Tibial nerve (tissue), 4 donors: ENCODE results near the gene C12orf75. TPM values are rescaled to one million over a fixed set of nuclear protein-coding genes. Genes with fewer than 3 reads are reported as not detected.

Source experiments
- DNase-seq, 2 donors: peaks; one replicate each; pipeline ENCODE4 v3.0.0-alpha.2; 2019; ENCODE audit warnings: low spot score in 2 of 2
- H3K27ac ChIP-seq, 4 donors: fragments of 200-600 bp; sonication (generic) in 3 of 4; one replicate each; pipeline ENCODE4 v1.5.1; 2017 to 2019; ENCODE audit warnings: mild to moderate bottlenecking in 1 of 4
- H3K27me3 ChIP-seq, 2 donors: fragments of 200-600 bp; sonication (generic) in 1 of 2; one replicate each; pipeline versions ENCODE4 v1.5.1 to v1.6.0; 2017 to 2019
- H3K36me3 ChIP-seq, 3 donors: fragments of 200-600 bp; sonication (generic); one replicate each; pipeline ENCODE4 v1.5.1; 2018 to 2019
- H3K4me1 ChIP-seq, 4 donors: fragments of 200-600 bp; sonication (generic) in 3 of 4; one replicate each; pipeline ENCODE4 v1.5.1; 2017 to 2019
- H3K4me3 ChIP-seq, 4 donors: fragments of 200-600 bp; sonication (generic) in 3 of 4; one replicate each; pipeline ENCODE4 v1.5.1; 2017 to 2019; ENCODE audit warnings: mild to moderate bottlenecking in 1 of 4, moderate library complexity in 1 of 4
- H3K9me3 ChIP-seq, 4 donors: fragments of 200-600 bp; sonication (generic) in 3 of 4; one replicate each; pipeline ENCODE4 v1.5.1; 2017 to 2019
- CTCF ChIP-seq, 5 experiments: fragments of 200-600 bp in 3 of 5; fragments of 450-650 bp in 2 of 5; sonication (generic) in 3 of 5; IDR thresholded peaks; one replicate each; pipeline ENCODE4 v1.5.1; 2016 to 2019; ENCODE audit warnings: antibody characterized with exemption in 5 of 5, mild to moderate bottlenecking in 3 of 5, moderate library complexity in 2 of 5
- EP300 ChIP-seq, 2 donors: sonication (generic); formaldehyde crosslinking; IDR thresholded peaks; one replicate each; pipeline ENCODE4 v1.6.1; 2017; ENCODE audit warnings: antibody characterized with exemption in 2 of 2, mild to moderate bottlenecking in 1 of 2
- POLR2A ChIP-seq, 2 donors: fragments of 450-650 bp; IDR thresholded peaks; one replicate each; pipeline ENCODE4 v1.6.1; 2017; ENCODE audit warnings: antibody characterized with exemption in 2 of 2, mild to moderate bottlenecking in 2 of 2, moderate library complexity in 2 of 2
- WGBS, 2 donors: methylation state at CpG; one replicate each; pipeline ENCODE4 v1.1.5; 2018; 5-methylcytosine and 5-hydroxymethylcytosine counted together
- total RNA-seq, 4 donors: library from RNA; depleted of rRNA; stranded (reverse); fragments of >200 nt; gene quantifications; one replicate each; pipeline ENCODE4 v1.1.0, GENCODE V29; 2016

C12orf75 gene
- total RNA-seq, 4 donors from 2014 or later: 12.6 to 29.7 (median 18.9) TPM

- no peak for TF ChIP-seq POLR2A (IDR thresholded peaks at IDR 0.05)
- TF ChIP-seq CTCF (IDR thresholded peaks at IDR 0.05): no peak
- no peak for TF ChIP-seq EP300 (IDR thresholded peaks at IDR 0.05)
- no peaks in the 10 kb centered on the region for H3K4me1 ChIP-seq
- H3K9me3 ChIP-seq: no peaks in the 10 kb centered on the region
- H3K4me3 ChIP-seq: no peak overlapping the region
- H3K27ac ChIP-seq: no peak overlapping the region
- no peaks in the 10 kb centered on the region for H3K36me3 ChIP-seq
- no peak for DNase-seq
- WGBS, 2 donors: 49 to 58% methylated on average over 7 of the region's 7 CpGs
- H3K27me3 ChIP-seq: no peaks in the 10 kb centered on the region
Observed at GRCh38 chr12:105418821-105419291, 88.4 kb downstream of the C12orf75 start.

- no peak for DNase-seq
- H3K36me3 ChIP-seq: no peaks in the 10 kb centered on the region
- no peaks in the 10 kb centered on the region for H3K27me3 ChIP-seq
- H3K4me1 ChIP-seq: no peaks in the 10 kb centered on the region
- H3K27ac ChIP-seq: no peak overlapping the region
- WGBS, 2 donors: 95% methylated on average over 3 of the region's 3 CpGs
- no peaks in the 10 kb centered on the region for H3K9me3 ChIP-seq
- TF ChIP-seq EP300 (IDR thresholded peaks at IDR 0.05): no peak
- TF ChIP-seq CTCF (IDR thresholded peaks at IDR 0.05): no peak
- TF ChIP-seq POLR2A (IDR thresholded peaks at IDR 0.05): no peak
- H3K4me3 ChIP-seq: no peak overlapping the region
Observed at GRCh38 chr12:105419606-105420005, 89.1 kb downstream of the C12orf75 start.

GRCh38 chr12:105420046-105420445 is 89.6 kb downstream of the C12orf75 start:
- no peak overlapping the region for H3K4me3 ChIP-seq
- H3K27me3 ChIP-seq: no peaks in the 10 kb centered on the region
- no peak for DNase-seq
- no peaks in the 10 kb centered on the region for H3K36me3 ChIP-seq
- WGBS, 2 donors: 84 to 87% methylated on average over 5 of the region's 5 CpGs
- TF ChIP-seq EP300 (IDR thresholded peaks at IDR 0.05): no peak
- TF ChIP-seq CTCF (IDR thresholded peaks at IDR 0.05): no peak
- H3K9me3 ChIP-seq: no peaks in the 10 kb centered on the region
- no peaks in the 10 kb centered on the region for H3K4me1 ChIP-seq
- no peak overlapping the region for H3K27ac ChIP-seq

DNA sequence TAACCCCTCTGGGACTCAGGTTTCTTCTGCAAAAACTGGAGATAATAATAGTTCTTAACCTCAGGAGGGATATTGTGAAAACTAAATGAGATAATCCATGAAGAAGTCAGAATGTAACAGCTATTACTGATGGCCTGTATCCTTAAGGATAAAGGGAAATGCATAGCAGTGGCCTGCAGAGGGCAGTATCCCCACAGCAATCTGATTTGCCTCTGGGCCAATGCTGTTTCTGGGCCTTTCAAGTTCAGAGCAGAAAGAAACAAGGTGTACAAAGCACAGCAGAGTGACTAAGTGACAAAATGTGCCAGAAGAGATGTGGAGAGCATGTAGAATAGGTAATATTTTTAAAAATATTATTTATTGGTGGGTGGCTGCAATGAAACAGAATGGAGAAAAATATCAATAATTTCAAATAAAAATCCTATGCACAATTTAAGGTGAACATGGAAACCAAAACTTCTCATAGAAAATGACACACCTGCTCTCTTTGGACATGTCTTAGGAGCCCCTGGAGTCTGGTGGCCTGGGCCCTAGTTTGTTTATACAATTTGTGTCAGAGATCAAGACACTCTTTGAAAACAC is 90.3 kb downstream of the C12orf75 start:
- DNase-seq: peak; percentile 50 to 76
- no peaks in the 10 kb centered on the region for H3K4me1 ChIP-seq
- H3K27me3 ChIP-seq: no peaks in the 10 kb centered on the region
- TF ChIP-seq EP300 (IDR thresholded peaks at IDR 0.05) (peak in 1 of 2 donors; percentile 43), CTCF (IDR thresholded peaks at IDR 0.05) (peak; percentile 81 to 89 (median 84)), POLR2A (IDR thresholded peaks at IDR 0.05) (no peak)
- no peak overlapping the region for H3K27ac ChIP-seq
- H3K9me3 ChIP-seq: no peaks in the 10 kb centered on the region
- H3K4me3 ChIP-seq: no peak overlapping the region
- no peaks in the 10 kb centered on the region for H3K36me3 ChIP-seq

Other genes with a start within 250 kb of the C12orf75 start
- gene ALDH1L2, start 246.2 kb upstream of the C12orf75 start, total RNA-seq: 10 to 100 TPM in 2 of 4 donors, 1 to 10 TPM in 2; 7.2 to 12.2 (median 10.2) TPM
- 100 to 1,000 TPM in 1 of 4 donors, 10 to 100 TPM in 3; 60.9 to 119 (median 79.9) TPM for gene WASHC4, start 223.0 kb upstream of the C12orf75 start, total RNA-seq
- 10 to 100 TPM; 48.6 to 97.9 (median 79.5) TPM for gene APPL2, start 94.5 kb upstream of the C12orf75 start, total RNA-seq